Astrocyte (in vitro differentiated cells and primary cell): ENCODE results near the gene ARAP2.

Experiments
- EZH2 ChIP-seq: IDR thresholded peaks from 2 replicates; pipeline ENCODE4 v1.6.1; 2012; ENCODE audit warnings: mild to moderate bottlenecking, low read length, inconsistent platforms; ENCODE audit not compliant: insufficient read depth
- TF ChIP-seq, protein P1 (sequence below): IDR thresholded peaks from 2 replicates; pipeline ENCODE4 v1.5.1; 2011; ENCODE audit warnings: low read depth, mild to moderate bottlenecking, inconsistent platforms, low read length, moderate library complexity; ENCODE audit not compliant: insufficient read depth

DNA sequence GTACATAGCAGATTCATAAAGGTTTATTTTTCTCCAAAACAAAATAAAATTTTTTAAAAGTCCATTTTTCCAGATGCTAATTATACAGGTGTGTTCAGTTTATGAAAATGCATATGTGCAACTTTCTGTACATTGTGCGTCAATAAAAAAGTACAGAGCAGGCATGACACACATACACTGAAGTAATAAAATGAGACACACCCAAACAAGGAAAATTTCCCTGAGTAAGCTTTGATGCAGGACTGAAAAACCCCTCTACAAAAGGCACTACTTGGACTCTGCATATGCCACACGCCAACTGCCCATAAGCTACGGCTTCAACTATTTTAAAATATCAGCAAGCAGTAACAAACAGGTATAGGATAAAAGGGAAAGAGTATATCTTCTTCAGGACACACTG lies 13.8 kb downstream of the ARAP2 start:
- TF ChIP-seq, protein P1, sequence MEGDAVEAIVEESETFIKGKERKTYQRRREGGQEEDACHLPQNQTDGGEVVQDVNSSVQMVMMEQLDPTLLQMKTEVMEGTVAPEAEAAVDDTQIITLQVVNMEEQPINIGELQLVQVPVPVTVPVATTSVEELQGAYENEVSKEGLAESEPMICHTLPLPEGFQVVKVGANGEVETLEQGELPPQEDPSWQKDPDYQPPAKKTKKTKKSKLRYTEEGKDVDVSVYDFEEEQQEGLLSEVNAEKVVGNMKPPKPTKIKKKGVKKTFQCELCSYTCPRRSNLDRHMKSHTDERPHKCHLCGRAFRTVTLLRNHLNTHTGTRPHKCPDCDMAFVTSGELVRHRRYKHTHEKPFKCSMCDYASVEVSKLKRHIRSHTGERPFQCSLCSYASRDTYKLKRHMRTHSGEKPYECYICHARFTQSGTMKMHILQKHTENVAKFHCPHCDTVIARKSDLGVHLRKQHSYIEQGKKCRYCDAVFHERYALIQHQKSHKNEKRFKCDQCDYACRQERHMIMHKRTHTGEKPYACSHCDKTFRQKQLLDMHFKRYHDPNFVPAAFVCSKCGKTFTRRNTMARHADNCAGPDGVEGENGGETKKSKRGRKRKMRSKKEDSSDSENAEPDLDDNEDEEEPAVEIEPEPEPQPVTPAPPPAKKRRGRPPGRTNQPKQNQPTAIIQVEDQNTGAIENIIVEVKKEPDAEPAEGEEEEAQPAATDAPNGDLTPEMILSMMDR = no peak
- no peak for TF ChIP-seq EZH2
